GM08714 (cell line): Measurements from ENCODE around the gene ZNF691.
A peak's percentile ranks its signal among the peaks of the same experiment; 100 is the strongest.
"Not testable (repeated sequence)": the region's sequence is repeated elsewhere in the genome, so short reads cannot be mapped to it uniquely, and the experiment has no call there.

Experiments
- H3K4me3 ChIP-seq: fragments of 200-500 bp; sonication (Bioruptor generic); 2 replicates; pipeline ENCODE4 v1.5.1; 2014; ENCODE audit warnings: mild to moderate bottlenecking, low read length, inconsistent platforms
- ZNF274 ChIP-seq: IDR thresholded peaks from 2 replicates; pipeline ENCODE4 v1.6.1; 2012; ENCODE audit warnings: mild to moderate bottlenecking, low read depth, low read length

The ZNF691 gene

GRCh38 chr1:42841440-42842147 is 4.8 kb upstream of the ZNF691 start:
- TF ChIP-seq ZNF274 = no peak
- H3K4me3 ChIP-seq = no peak overlapping the region

- no peak for TF ChIP-seq ZNF274
- H3K4me3 ChIP-seq = no peak overlapping the region
Measured at GRCh38 chr1:42844592-42845140, 1.7 kb upstream of the ZNF691 start.

- H3K4me3 ChIP-seq = no peak overlapping the region; the same call in 1 of the 2 replicates
Measured at GRCh38 chr1:42845193-42845592, 1.2 kb upstream of the ZNF691 start.

GRCh38 chr1:42845866-42846256 is 552 bp upstream of the ZNF691 start:
- peak overlapping the region; percentile 97 for H3K4me3 ChIP-seq
- TF ChIP-seq ZNF274 = no peak

More at GRCh38 chr1:42845193-42845592, 1.2 kb upstream of the ZNF691 start:
- TF ChIP-seq ZNF274 = no peak

GRCh38 chr1:42847111-42847595 is 740 bp downstream of the ZNF691 start:
- peak overlapping the region; percentile 78 for H3K4me3 ChIP-seq
- TF ChIP-seq ZNF274 = no peak

GRCh38 chr1:42847721-42848460 is 1.5 kb downstream of the ZNF691 start:
- peak overlapping the region; percentile 78 for H3K4me3 ChIP-seq
- TF ChIP-seq ZNF274 = no peak

GRCh38 chr1:42848823-42849537 is 2.6 kb downstream of the ZNF691 start:
- TF ChIP-seq ZNF274 = no peak
- H3K4me3 ChIP-seq = no peak overlapping the region

- no peak for TF ChIP-seq ZNF274
Measured at GRCh38 chr1:42849944-42850343, 3.5 kb downstream of the ZNF691 start.

GRCh38 chr1:42851420-42851819 is 5.0 kb downstream of the ZNF691 start:
- no peak overlapping the region for H3K4me3 ChIP-seq
- no peak for TF ChIP-seq ZNF274

More at GRCh38 chr1:42849944-42850343, 3.5 kb downstream of the ZNF691 start:
- H3K4me3 ChIP-seq = no peak overlapping the region

- TF ChIP-seq ZNF274 = no peak
- H3K4me3 ChIP-seq = no peak overlapping the region
Measured at GRCh38 chr1:42851960-42852607, 5.7 kb downstream of the ZNF691 start.

- H3K4me3 ChIP-seq = no peak overlapping the region
- no peak for TF ChIP-seq ZNF274
Measured at GRCh38 chr1:42852608-42852980, 6.2 kb downstream of the ZNF691 start.

- TF ChIP-seq ZNF274 = no peak
- no peak overlapping the region for H3K4me3 ChIP-seq
Measured at GRCh38 chr1:42853116-42853884, 6.9 kb downstream of the ZNF691 start.

- H3K4me3 ChIP-seq = not testable (repeated sequence)
Measured at GRCh38 chr1:42856554-42856953, 10.1 kb downstream of the ZNF691 start.

- H3K4me3 ChIP-seq = not testable (repeated sequence)
Measured at GRCh38 chr1:42859366-42859765, 13.0 kb downstream of the ZNF691 start.
